HUES64 (cell line): ENCODE measurements around the gene TRDMT1.

Source experiments
- H3K27ac ChIP-seq: 2 replicates; pipeline ENCODE4 v1.7.0; 2013; ENCODE audit warnings: low read depth, low read length, inconsistent platforms
- H3K27me3 ChIP-seq: 2 replicates; pipeline ENCODE4 v1.6.1; 2013; ENCODE audit warnings: mild to moderate bottlenecking, low read length; ENCODE audit not compliant: insufficient read depth
- H3K36me3 ChIP-seq: 2 replicates; pipeline ENCODE4 v1.6.1; 2013; ENCODE audit warnings: mild to moderate bottlenecking, low read length; ENCODE audit not compliant: insufficient read depth
- H3K4me1 ChIP-seq: 2 replicates; pipeline ENCODE4 v1.6.1; 2013; ENCODE audit warnings: mild to moderate bottlenecking, low read length, moderate library complexity; ENCODE audit not compliant: insufficient read depth
- H3K4me3 ChIP-seq: 2 replicates; pipeline ENCODE4 v1.5.1; 2013; ENCODE audit warnings: mild to moderate bottlenecking, low read length, moderate library complexity
- H3K9ac ChIP-seq: 2 replicates; pipeline ENCODE4 v1.6.1; 2013; ENCODE audit warnings: mild to moderate bottlenecking, low read depth, low read length
- H3K9me3 ChIP-seq: 2 replicates; pipeline ENCODE4 v1.6.1; 2013; ENCODE audit warnings: low read depth, low read length; ENCODE audit not compliant: insufficient read depth
- WGBS: fragments of 150-250, 120-280 bp; methylation state at CpG from one replicate; pipeline ENCODE4 v1.1.7; 2013; ENCODE audit warnings: missing lambda C conversion rate; 5-methylcytosine and 5-hydroxymethylcytosine counted together

TRDMT1 gene

GRCh38 chr10:17129741-17130140 lies 71.7 kb downstream of the TRDMT1 start, which contains the start of gene CUBN:
CUBN (minus strand) TSS chr10:17129811; CDS start chr10:17129765, 46 bp downstream.
- H3K9me3 ChIP-seq: no peaks in the 10 kb centered on the region
- 91% methylated on average over 1 of the region's 1 CpG for WGBS
- no peak within 1 kb of the TSS for H3K27ac ChIP-seq

GRCh38 chr10:17128261-17128660 lies 73.2 kb downstream of the TRDMT1 start:
- Histone ChIP-seq H3K27ac (no peak overlapping the region), H3K4me1 (peaks cover 10% of the 10 kb centered on the region), H3K4me3 (no peak overlapping the region), H3K36me3 (no peaks in the 10 kb centered on the region), H3K9ac (no peak overlapping the region), H3K9me3 (no peaks in the 10 kb centered on the region), H3K27me3 (no peaks in the 10 kb centered on the region)
- WGBS: 96% methylated on average over 3 of the region's 3 CpGs

More at GRCh38 chr10:17129741-17130140, 71.7 kb downstream of the TRDMT1 start, which contains the start of gene CUBN:
- Histone ChIP-seq H3K36me3 (no peaks in the 10 kb centered on the region), H3K27me3 (no peaks in the 10 kb centered on the region), H3K4me3 (no peak within 1 kb of the TSS), H3K9ac (no peak within 1 kb of the TSS), H3K4me1 (no peaks in the 10 kb centered on the region)

- no peak overlapping the region for H3K27ac ChIP-seq
- no peaks in the 10 kb centered on the region for H3K36me3 ChIP-seq
- no peaks in the 10 kb centered on the region for H3K27me3 ChIP-seq
- H3K4me3 ChIP-seq: no peak overlapping the region
- H3K4me1 ChIP-seq: peaks cover 17% of the 10 kb centered on the region
- WGBS: 95% methylated on average over 5 of the region's 5 CpGs
- no peaks in the 10 kb centered on the region for H3K9me3 ChIP-seq
- no peak overlapping the region for H3K9ac ChIP-seq
These were observed 75.1 kb downstream of the TRDMT1 start for GRCh38 chr10:17126327-17126726.

- Histone ChIP-seq H3K4me1 (peaks cover 17% of the 10 kb centered on the region), H3K9me3 (no peaks in the 10 kb centered on the region), H3K27ac (no peak overlapping the region)
These were observed 76.1 kb downstream of the TRDMT1 start for GRCh38 chr10:17125206-17125893.

GRCh38 chr10:17123961-17124360 lies 77.5 kb downstream of the TRDMT1 start:
- no peak overlapping the region for H3K27ac ChIP-seq
- WGBS: 80% methylated on average over 3 of the region's 3 CpGs

More at GRCh38 chr10:17125206-17125893, 76.1 kb downstream of the TRDMT1 start:
- Histone ChIP-seq H3K27me3 (no peaks in the 10 kb centered on the region), H3K4me3 (no peak overlapping the region), H3K9ac (no peak overlapping the region), H3K36me3 (no peaks in the 10 kb centered on the region)
- 95% methylated on average over 4 of the region's 5 CpGs for WGBS

GRCh38 chr10:17122726-17123661 lies 78.5 kb downstream of the TRDMT1 start:
- no peak overlapping the region for H3K4me3 ChIP-seq
- peaks cover 17% of the 10 kb centered on the region for H3K4me1 ChIP-seq
- H3K9me3 ChIP-seq: no peaks in the 10 kb centered on the region
- no peaks in the 10 kb centered on the region for H3K27me3 ChIP-seq
- H3K9ac ChIP-seq: no peak overlapping the region; the same call in 1 of the 2 replicates
- no peaks in the 10 kb centered on the region for H3K36me3 ChIP-seq
- WGBS: 96% methylated on average over 4 of the region's 5 CpGs
- peak overlapping the region; percentile 5; the same call in 1 of the 2 replicates for H3K27ac ChIP-seq

More at GRCh38 chr10:17123961-17124360, 77.5 kb downstream of the TRDMT1 start:
- Histone ChIP-seq H3K4me1 (peaks cover 17% of the 10 kb centered on the region), H3K9me3 (no peaks in the 10 kb centered on the region), H3K9ac (no peak overlapping the region), H3K36me3 (no peaks in the 10 kb centered on the region), H3K4me3 (no peak overlapping the region), H3K27me3 (no peaks in the 10 kb centered on the region)

- Histone ChIP-seq H3K27ac (no peak overlapping the region), H3K4me1 (peaks cover 17% of the 10 kb centered on the region), H3K9me3 (no peaks in the 10 kb centered on the region), H3K9ac (no peak overlapping the region), H3K36me3 (no peaks in the 10 kb centered on the region), H3K4me3 (no peak overlapping the region), H3K27me3 (no peaks in the 10 kb centered on the region)
- 89% methylated on average over 2 of the region's 2 CpGs for WGBS
These were observed 79.4 kb downstream of the TRDMT1 start for GRCh38 chr10:17122052-17122451.

- no peaks in the 10 kb centered on the region for H3K9me3 ChIP-seq
- no peak overlapping the region for H3K4me3 ChIP-seq
- 91% methylated on average over 3 of the region's 3 CpGs for WGBS
- no peak overlapping the region for H3K9ac ChIP-seq
- peaks cover 17% of the 10 kb centered on the region for H3K4me1 ChIP-seq
- no peak overlapping the region for H3K27ac ChIP-seq
- H3K27me3 ChIP-seq: no peaks in the 10 kb centered on the region
- H3K36me3 ChIP-seq: no peaks in the 10 kb centered on the region
These were observed 80.8 kb downstream of the TRDMT1 start for GRCh38 chr10:17120694-17121093.

GRCh38 chr10:17119845-17120244 lies 81.6 kb downstream of the TRDMT1 start:
- H3K27ac ChIP-seq: no peak overlapping the region
- H3K36me3 ChIP-seq: no peaks in the 10 kb centered on the region
- H3K9ac ChIP-seq: no peak overlapping the region
- WGBS: 88% methylated on average over 3 of the region's 3 CpGs
- H3K9me3 ChIP-seq: no peaks in the 10 kb centered on the region
- H3K27me3 ChIP-seq: no peaks in the 10 kb centered on the region
- peaks cover 17% of the 10 kb centered on the region for H3K4me1 ChIP-seq
- no peak overlapping the region for H3K4me3 ChIP-seq

- H3K27ac ChIP-seq: no peak overlapping the region
- no peaks in the 10 kb centered on the region for H3K9me3 ChIP-seq
- H3K4me1 ChIP-seq: no peaks in the 10 kb centered on the region
- no peak overlapping the region for H3K9ac ChIP-seq
- WGBS: 84% methylated on average over 5 of the region's 5 CpGs
- no peaks in the 10 kb centered on the region for H3K36me3 ChIP-seq
- no peak overlapping the region for H3K4me3 ChIP-seq
- no peaks in the 10 kb centered on the region for H3K27me3 ChIP-seq
These were observed 85.3 kb downstream of the TRDMT1 start for GRCh38 chr10:17116193-17116592.

GRCh38 chr10:17115683-17116082 lies 85.8 kb downstream of the TRDMT1 start:
- no peaks in the 10 kb centered on the region for H3K27me3 ChIP-seq
- H3K9ac ChIP-seq: no peak overlapping the region
- H3K9me3 ChIP-seq: no peaks in the 10 kb centered on the region
- no peak overlapping the region for H3K27ac ChIP-seq
- H3K4me1 ChIP-seq: no peaks in the 10 kb centered on the region
- H3K4me3 ChIP-seq: no peak overlapping the region
- WGBS: 84% methylated on average over 5 of the region's 5 CpGs
- no peaks in the 10 kb centered on the region for H3K36me3 ChIP-seq
